H1 (cell line): ENCODE results near the gene CBLB. TPM values are rescaled to one million over a fixed set of nuclear protein-coding genes. Genes with fewer than 3 reads are reported as not detected.

ENCODE experiments used
- CTCF ChIA-PET: fragments of 300-600 bp; sonication (Branson Sonifier 250); formaldehyde crosslinking; loops from one replicate; lab custom pipeline; 2021; ENCODE audit not compliant: partially characterized antibody; lab: Charles Lee
- POLR2A ChIA-PET: fragments of 300-600 bp; sonication (Branson Sonifier 250); formaldehyde crosslinking; loops from one replicate; lab custom pipeline; 2021; ENCODE audit warnings: inconsistent platforms; ENCODE audit not compliant: partially characterized antibody; lab: Charles Lee
- DNase-seq, 2 experiments: peaks; one replicate each; pipeline versions ENCODE4 v3.0.0 to v3.0.0-alpha.2; 2010 to 2022; ENCODE audit warnings: low spot score in 2 of 2, low read depth in 1 of 2, mixed read lengths in 1 of 2
- FAIRE-seq: peaks from 2 replicates; lab custom pipeline; 2011; peaks lifted over from hg19 to GRCh38; lab: Jason Lieb, UNC
- H2AFZ ChIP-seq: 2 replicates; pipeline ENCODE4 v1.8.1; 2012; ENCODE audit warnings: low read length, inconsistent platforms
- H2AK5ac ChIP-seq: 2 replicates; pipeline ENCODE4 v1.6.1; 2013; ENCODE audit warnings: low read depth, low read length
- H2BK120ac ChIP-seq: replicated peaks from 2 replicates; pipeline ENCODE3; 2013; ENCODE audit warnings: low read depth, low read length, inconsistent platforms
- H2BK12ac ChIP-seq: 2 replicates; pipeline ENCODE4 v1.6.1; 2013; ENCODE audit warnings: low read depth, low read length
- H2BK15ac ChIP-seq: 2 replicates; pipeline ENCODE4 v1.6.1; 2013; ENCODE audit warnings: low read length
- H2BK20ac ChIP-seq: 2 replicates; pipeline ENCODE4 v1.6.1; 2013; ENCODE audit warnings: low read length
- H2BK5ac ChIP-seq: 2 replicates; pipeline ENCODE4 v1.6.1; 2013; ENCODE audit warnings: low read depth, low read length
- H3K14ac ChIP-seq: 2 replicates; pipeline ENCODE4 v1.6.1; 2013; ENCODE audit warnings: inconsistent platforms; ENCODE audit not compliant: insufficient read length
- H3K18ac ChIP-seq: 2 replicates; pipeline ENCODE4 v1.6.1; 2013; ENCODE audit warnings: low read length; ENCODE audit errors: extremely low read depth
- H3K23ac ChIP-seq: 2 replicates; pipeline ENCODE4 v1.6.1; 2013; ENCODE audit warnings: inconsistent platforms; ENCODE audit not compliant: insufficient read length
- H3K23me2 ChIP-seq: 2 replicates; pipeline ENCODE4 v1.6.1; 2013; ENCODE audit warnings: low read depth, low read length
- H3K27ac ChIP-seq: 2 replicates; pipeline ENCODE4 v1.6.1; 2011; ENCODE audit warnings: low read depth, low read length, inconsistent platforms
- H3K27me3 ChIP-seq, 4 experiments: replicated peaks in 1 of 4; 1 replicate in 1 of 4; 2 replicates in 3 of 4; pipeline versions ENCODE4 v1.6.1 to v1.8.1; 2011 to 2013; ENCODE audit warnings: low read length in 3 of 4, mild to moderate bottlenecking in 3 of 4, inconsistent platforms in 2 of 4, mixed read lengths in 2 of 4, moderate library complexity in 1 of 4; ENCODE audit not compliant: control insufficient read depth in 3 of 4, insufficient read depth in 3 of 4; ENCODE audit errors: extremely low read depth in 1 of 4
- H3K36me3 ChIP-seq, 4 experiments: 2 replicates each; pipeline versions ENCODE4 v1.6.1 to v1.8.1; 2011 to 2013; ENCODE audit warnings: mild to moderate bottlenecking in 4 of 4, low read length in 3 of 4, moderate library complexity in 2 of 4, control low read depth in 1 of 4, inconsistent platforms in 1 of 4; ENCODE audit not compliant: insufficient read depth in 4 of 4, control insufficient read depth in 2 of 4
- H3K4ac ChIP-seq: replicated peaks from 2 replicates; pipeline ENCODE3; 2013; ENCODE audit warnings: low read length, low read depth, mixed read lengths, inconsistent platforms; ENCODE audit not compliant: insufficient read length
- H3K4me1 ChIP-seq, 4 experiments: replicated peaks in 1 of 4; 1 replicate in 1 of 4; 2 replicates in 3 of 4; pipeline versions ENCODE4 v1.6.1 to v1.8.1; 2011 to 2013; ENCODE audit warnings: low read length in 3 of 4, inconsistent platforms in 2 of 4, mixed read lengths in 1 of 4; ENCODE audit not compliant: insufficient read depth in 4 of 4, control insufficient read depth in 3 of 4
- H3K4me2 ChIP-seq, 2 experiments: 2 replicates each; pipeline versions ENCODE4 v1.6.1 to v1.8.1; 2011 to 2013; ENCODE audit warnings: low read depth in 2 of 2, low read length in 2 of 2, control low read depth in 1 of 2, inconsistent platforms in 1 of 2, mild to moderate bottlenecking in 1 of 2; ENCODE audit not compliant: insufficient read depth in 1 of 2
- H3K4me3 ChIP-seq, 4 experiments: fragments of 200-600, 300-600 bp in 1 of 4; sonication (generic), shearing (Covaris generic), sonication (Bioruptor Twin) in 1 of 4; 2 replicates each; pipeline versions ENCODE4 v1.5.1 to v1.8.1; 2011 to 2016; ENCODE audit warnings: low read length in 4 of 4, low read depth in 3 of 4, control low read depth in 2 of 4, inconsistent platforms in 2 of 4, mild to moderate bottlenecking in 2 of 4, mixed read lengths in 1 of 4, moderate library complexity in 1 of 4; ENCODE audit not compliant: insufficient read depth in 2 of 4; ENCODE audit errors: extremely low read depth in 1 of 4
- H3K56ac ChIP-seq: replicated peaks from 2 replicates; pipeline ENCODE3; 2013; ENCODE audit warnings: low read depth, mild to moderate bottlenecking, mixed read lengths, low read length, inconsistent platforms; ENCODE audit not compliant: insufficient read length
- H3K79me1 ChIP-seq: 2 replicates; pipeline ENCODE4 v1.6.1; 2013; ENCODE audit warnings: low read depth, low read length, control low read depth
- H3K79me2 ChIP-seq, 2 experiments: 2 replicates each; pipeline versions ENCODE4 v1.6.1 to v1.8.1; 2012 to 2013; ENCODE audit warnings: low read length in 2 of 2, mild to moderate bottlenecking in 2 of 2, inconsistent platforms in 1 of 2; ENCODE audit not compliant: insufficient read depth in 2 of 2, control insufficient read depth in 1 of 2
- H3K9ac ChIP-seq, 4 experiments: replicated peaks in 1 of 4; 1 replicate in 1 of 4; 2 replicates in 3 of 4; pipeline versions ENCODE4 v1.6.1 to v1.8.1; 2011 to 2013; ENCODE audit warnings: low read depth in 3 of 4, low read length in 3 of 4, control low read depth in 2 of 4, mild to moderate bottlenecking in 2 of 4, moderate library complexity in 2 of 4, inconsistent platforms in 1 of 4; ENCODE audit errors: extremely low read depth in 1 of 4
- H3K9me3 ChIP-seq, 2 experiments: 2 replicates each; pipeline versions ENCODE4 v1.6.1 to v1.8.1; 2012 to 2013; ENCODE audit warnings: mild to moderate bottlenecking in 2 of 2, moderate library complexity in 2 of 2, control low read depth in 1 of 2, inconsistent platforms in 1 of 2, low read depth in 1 of 2, low read length in 1 of 2, mixed read lengths in 1 of 2; ENCODE audit not compliant: insufficient read depth in 2 of 2
- H4K20me1 ChIP-seq, 2 experiments: replicated peaks in 1 of 2; 2 replicates each; pipeline versions ENCODE3 to v1.8.1; 2011 to 2013; ENCODE audit warnings: inconsistent platforms in 2 of 2, low read length in 2 of 2, mild to moderate bottlenecking in 1 of 2; ENCODE audit not compliant: insufficient read depth in 2 of 2, control insufficient read depth in 1 of 2
- H4K5ac ChIP-seq: 2 replicates; pipeline ENCODE4 v1.6.1; 2013; ENCODE audit warnings: low read length, low read depth, mixed read lengths, inconsistent platforms; ENCODE audit not compliant: insufficient read length
- H4K8ac ChIP-seq: 2 replicates; pipeline ENCODE4 v1.8.0; 2013; ENCODE audit warnings: mild to moderate bottlenecking, moderate library complexity, low read length, inconsistent platforms; ENCODE audit not compliant: insufficient read depth; ENCODE audit errors: extremely low read depth
- H4K91ac ChIP-seq: replicated peaks from 2 replicates; pipeline ENCODE3; 2013; ENCODE audit warnings: low read length, mixed read lengths, inconsistent platforms; ENCODE audit not compliant: insufficient read length
- KDM4A ChIP-seq: IDR thresholded peaks from one replicate; pipeline ENCODE4 v1.7.1; 2012; ENCODE audit warnings: low read depth, mild to moderate bottlenecking, moderate library complexity, low read length, inconsistent platforms; ENCODE audit not compliant: severe bottlenecking
- RBBP5 ChIP-seq: IDR thresholded peaks from 2 replicates; pipeline ENCODE4 v1.7.1; 2012; ENCODE audit warnings: low read depth, mild to moderate bottlenecking, inconsistent platforms, low read length, moderate library complexity, borderline replicate concordance
- SP1 ChIP-seq: IDR thresholded peaks from 2 replicates; pipeline ENCODE4 v1.6.1; 2011; ENCODE audit warnings: low read depth, low read length
- WGBS, 2 experiments: shearing (Covaris generic) in 1 of 2; methylation state at CpG; one replicate each; pipeline versions ENCODE4 v1.1.6 to v1.1.7; 2013 to 2015; ENCODE audit warnings: low lambda C conversion rate in 2 of 2, mixed read lengths in 2 of 2, inconsistent platforms in 1 of 2, low coverage in 1 of 2, missing lambda C conversion rate in 1 of 2; ENCODE audit not compliant: insufficient replicate concordance in 2 of 2, insufficient coverage in 1 of 2, insufficient read length in 1 of 2; ENCODE audit errors: extremely low coverage in 1 of 2, missing lambda C conversion rate in 1 of 2; 5-methylcytosine and 5-hydroxymethylcytosine counted together
- polyA plus RNA-seq, 7 experiments: library from polyadenylated mRNA; depleted of rRNA in 3 of 7; stranded (reverse) in 5 of 7; unstranded in 2 of 7; fragments of >200 nt in 5 of 7; fragments of 200-250 nt in 2 of 7; gene quantifications; 1 replicate in 5 of 7; 2 replicates in 1 of 7; 4 replicates in 1 of 7; pipeline versions ENCODE4 v1.2.1 to v1.2.3, GENCODE V29; 2011 to 2013; ENCODE audit warnings: missing spikeins in 2 of 7, mixed read lengths in 2 of 7
- total RNA-seq: library from RNA; stranded (reverse); fragmentation: NEBNext Ultra II Directional; extraction: Animal tissue kit (Norgen Biotek cat#: 25700); gene quantifications from 2 replicates; pipeline ENCODE4 v1.2.1, GENCODE V29; 2021
- TF ChIP-seq, protein P1 (sequence below): IDR thresholded peaks from 2 replicates; pipeline ENCODE4 v1.6.1; 2011; ENCODE audit warnings: low read depth, mild to moderate bottlenecking, low read length; ENCODE audit not compliant: insufficient read depth

Gene CBLB
- total and polyA plus RNA-seq, 2 of the 8 experiments (the other 6 are each of a cell fraction or from before 2014, with no cell fraction given) = 14.5 to 26.0 TPM

DNA sequence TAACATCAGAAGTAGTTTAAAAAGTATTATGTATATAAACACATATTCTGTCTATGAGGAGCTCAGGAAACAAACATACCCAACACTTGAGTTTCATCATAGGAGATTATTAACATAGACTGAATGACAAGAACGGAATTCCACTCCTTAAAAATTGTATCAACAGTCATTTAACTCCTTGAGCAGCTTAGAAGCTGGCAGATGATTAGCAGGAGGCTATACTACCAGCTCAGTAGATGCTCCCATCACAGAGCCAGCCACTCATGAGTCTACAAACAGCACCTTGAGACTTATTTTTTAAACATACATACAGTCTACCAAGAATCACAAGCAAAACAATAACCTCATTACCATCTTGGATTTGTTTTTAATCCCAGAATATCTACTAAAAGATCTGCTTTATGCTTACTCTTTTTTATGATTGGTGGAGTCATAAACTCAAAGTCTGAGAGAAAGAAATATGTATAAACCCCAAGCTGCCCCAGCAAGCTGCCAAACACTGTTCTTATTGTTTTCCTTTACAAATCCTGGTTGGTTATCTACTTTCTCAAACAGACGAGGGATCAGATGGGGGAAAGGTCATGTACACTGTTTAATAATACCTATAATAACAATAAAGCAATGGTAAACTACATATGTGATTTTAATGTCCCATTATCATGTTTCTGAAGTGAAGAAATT lies 59.5 kb downstream of the CBLB start:
- ChIA-PET CTCF (no interaction called here), POLR2A (no interaction called here)
- no peaks in the 10 kb centered on the region for H3K36me3 ChIP-seq
- no peaks in the 10 kb centered on the region for H3K23me2 ChIP-seq
- H4K20me1 ChIP-seq = no peaks in the 10 kb centered on the region
- WGBS, 2 experiments = 81% methylated on average over 2 of the region's 2 CpGs; no CpG with 5 or more reads in 1 of the 2 experiments
- H3K14ac ChIP-seq = no peak overlapping the region
- TF ChIP-seq, protein P1, sequence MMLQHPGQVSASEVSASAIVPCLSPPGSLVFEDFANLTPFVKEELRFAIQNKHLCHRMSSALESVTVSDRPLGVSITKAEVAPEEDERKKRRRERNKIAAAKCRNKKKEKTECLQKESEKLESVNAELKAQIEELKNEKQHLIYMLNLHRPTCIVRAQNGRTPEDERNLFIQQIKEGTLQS = no peak
- TF ChIP-seq SP1 (no peak), KDM4A (no peak), RBBP5 (no peak)
- no peak overlapping the region for H4K5ac ChIP-seq
- H2AK5ac ChIP-seq = no peak overlapping the region
- H4K91ac ChIP-seq = no peak overlapping the region
- H3K9me3 ChIP-seq = no peaks in the 10 kb centered on the region
- H3K9ac ChIP-seq = no peak overlapping the region
- H3K4me2 ChIP-seq = no peak overlapping the region
- no peak overlapping the region for H2BK5ac ChIP-seq
- no peak overlapping the region for H3K56ac ChIP-seq
- no peak overlapping the region for H3K4me3 ChIP-seq
- no peaks in the 10 kb centered on the region for H3K79me1 ChIP-seq
- H2BK15ac ChIP-seq = no peak overlapping the region
- no peak overlapping the region for H2BK120ac ChIP-seq
- FAIRE-seq (no peak), DNase-seq (no peak)
- peaks cover 0 to 6% (median 0%) of the 10 kb centered on the region in 4 experiments; a peak in 1 of 7 replicates for H3K4me1 ChIP-seq
- H3K27me3 ChIP-seq = no peaks in the 10 kb centered on the region
- H2BK12ac ChIP-seq = no peak overlapping the region
- no peak overlapping the region for H3K18ac ChIP-seq
- no peak overlapping the region for H3K4ac ChIP-seq
- no peak overlapping the region for H2BK20ac ChIP-seq
- H2AFZ ChIP-seq = no peak overlapping the region
- no peak overlapping the region for H4K8ac ChIP-seq
- H3K27ac ChIP-seq = no peak overlapping the region
- peaks cover 0 to 15% of the 10 kb centered on the region in 2 experiments; a peak in 1 of 4 replicates for H3K79me2 ChIP-seq
- H3K23ac ChIP-seq = no peak overlapping the region
